Measurements from ENCODE around the gene CDH8.

CDH8 gene

DNA sequence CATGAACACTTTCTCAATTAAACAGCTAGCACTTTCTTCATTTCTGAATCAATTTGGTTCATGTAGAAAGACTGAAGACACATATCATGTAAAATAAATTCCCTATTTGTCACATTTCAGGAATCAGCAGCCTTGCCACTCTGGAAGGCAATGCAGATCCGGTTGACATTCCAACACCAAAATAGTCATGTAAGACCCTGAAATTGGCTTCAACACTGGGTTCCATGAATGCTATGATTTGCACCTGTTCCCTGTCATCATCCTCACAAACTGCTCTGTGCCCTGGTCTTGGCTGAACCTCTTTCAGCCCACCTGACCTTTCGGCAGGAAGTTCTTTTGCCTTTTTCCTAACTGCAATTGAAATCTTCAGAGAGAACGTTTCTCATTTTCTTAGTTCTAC is 156.9 kb downstream of the CDH8 start:
- TF ChIP-seq, protein P1, sequence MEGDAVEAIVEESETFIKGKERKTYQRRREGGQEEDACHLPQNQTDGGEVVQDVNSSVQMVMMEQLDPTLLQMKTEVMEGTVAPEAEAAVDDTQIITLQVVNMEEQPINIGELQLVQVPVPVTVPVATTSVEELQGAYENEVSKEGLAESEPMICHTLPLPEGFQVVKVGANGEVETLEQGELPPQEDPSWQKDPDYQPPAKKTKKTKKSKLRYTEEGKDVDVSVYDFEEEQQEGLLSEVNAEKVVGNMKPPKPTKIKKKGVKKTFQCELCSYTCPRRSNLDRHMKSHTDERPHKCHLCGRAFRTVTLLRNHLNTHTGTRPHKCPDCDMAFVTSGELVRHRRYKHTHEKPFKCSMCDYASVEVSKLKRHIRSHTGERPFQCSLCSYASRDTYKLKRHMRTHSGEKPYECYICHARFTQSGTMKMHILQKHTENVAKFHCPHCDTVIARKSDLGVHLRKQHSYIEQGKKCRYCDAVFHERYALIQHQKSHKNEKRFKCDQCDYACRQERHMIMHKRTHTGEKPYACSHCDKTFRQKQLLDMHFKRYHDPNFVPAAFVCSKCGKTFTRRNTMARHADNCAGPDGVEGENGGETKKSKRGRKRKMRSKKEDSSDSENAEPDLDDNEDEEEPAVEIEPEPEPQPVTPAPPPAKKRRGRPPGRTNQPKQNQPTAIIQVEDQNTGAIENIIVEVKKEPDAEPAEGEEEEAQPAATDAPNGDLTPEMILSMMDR (IDR thresholded peaks at IDR 0.05): no peak
- Histone ChIP-seq H3K4me3 (no peak overlapping the region), H3K27ac (no peak overlapping the region)
- DNase-seq (ENCODE audit: low spot score): no peak

DNA sequence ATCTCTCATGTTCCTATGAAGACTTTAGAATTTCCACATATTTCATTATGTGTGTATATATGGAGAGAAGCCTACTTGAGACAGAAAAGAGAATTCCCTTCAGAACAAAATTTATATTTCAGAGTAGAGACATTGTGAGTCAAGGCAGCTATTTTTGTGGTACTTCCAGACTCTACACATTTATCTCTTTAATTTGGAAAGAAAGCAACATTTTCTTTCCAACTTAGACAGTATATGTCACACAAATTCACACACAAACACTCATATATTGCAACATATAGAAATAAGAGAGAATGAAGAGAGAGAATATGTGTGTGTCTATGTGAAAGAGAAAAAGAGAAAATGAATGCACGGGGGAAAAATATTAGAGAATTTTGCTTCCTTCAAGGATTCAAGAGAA is 158.8 kb downstream of the CDH8 start:
- Histone ChIP-seq H3K4me3 (no peak overlapping the region), H3K27ac (no peak overlapping the region)
- TF ChIP-seq, protein P1 (IDR thresholded peaks at IDR 0.05): no peak
- DNase-seq (ENCODE audit: low spot score): no peak

DNA sequence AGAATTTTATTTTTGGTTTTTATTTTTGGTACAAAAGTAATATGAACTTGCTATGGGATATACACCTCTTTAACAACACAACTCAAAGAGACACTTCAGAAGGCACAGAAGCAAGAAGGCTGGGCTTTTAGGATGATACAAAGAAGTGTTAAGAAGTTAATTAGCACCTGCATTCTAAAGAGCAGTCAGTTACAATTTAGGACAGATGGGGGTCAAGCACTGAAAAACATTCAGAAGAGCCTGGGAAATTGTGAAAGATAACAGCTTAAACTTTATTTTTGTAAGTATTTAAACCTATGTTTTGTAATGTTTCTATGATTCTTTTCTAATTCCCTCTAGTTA is 163.5 kb downstream of the CDH8 start:
- Histone ChIP-seq H3K4me3 (no peak overlapping the region), H3K27ac (no peak overlapping the region)
- DNase-seq (ENCODE audit: low spot score): no peak
- TF ChIP-seq, protein P1 (IDR thresholded peaks at IDR 0.05): no peak

DNA sequence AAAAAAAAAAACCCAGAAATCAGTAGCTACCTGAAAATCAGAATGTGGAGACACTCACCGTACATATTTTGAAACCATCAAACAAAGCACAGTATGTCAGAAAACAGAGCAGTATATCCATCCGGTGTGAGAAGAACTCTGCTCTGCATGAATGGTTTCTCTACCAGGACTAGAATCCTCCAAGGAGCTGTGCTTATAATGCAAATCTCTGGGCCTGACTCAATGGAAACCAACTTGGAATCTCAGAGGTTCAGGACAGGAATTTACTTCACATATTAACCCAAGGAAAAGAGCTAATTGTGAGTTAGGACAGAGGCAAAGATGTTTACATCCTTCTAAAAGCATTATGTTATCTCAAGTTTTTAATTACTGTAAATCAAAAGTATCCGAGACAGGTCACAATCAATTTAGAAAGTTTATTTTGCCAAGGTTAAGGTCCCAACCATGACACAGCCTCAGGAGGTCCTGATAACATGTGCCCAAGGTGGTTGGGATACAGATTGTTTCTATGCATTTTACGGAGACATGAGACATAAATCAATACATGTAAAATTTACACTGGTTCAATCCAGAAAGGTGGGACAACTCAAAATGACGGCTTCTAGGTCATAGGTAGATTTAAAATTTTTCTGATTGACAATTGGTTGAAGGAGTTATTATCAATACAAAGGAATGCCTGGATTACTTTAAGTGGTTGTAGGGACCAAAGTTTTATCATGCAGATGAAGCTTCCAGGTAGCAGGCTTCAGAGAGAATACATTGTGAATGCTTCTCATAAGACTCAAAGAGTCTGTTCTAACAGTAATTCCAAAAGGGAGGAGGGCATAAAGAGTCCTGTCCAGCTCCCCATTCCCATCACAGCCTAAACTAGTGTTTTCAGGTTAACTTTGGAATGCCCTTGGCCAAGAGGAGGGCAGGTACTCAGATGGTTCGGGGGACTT is 164.1 kb downstream of the CDH8 start:
- TF ChIP-seq, protein P1 (IDR thresholded peaks at IDR 0.05): no peak
- H3K27ac ChIP-seq: no peak overlapping the region
- H3K4me3 ChIP-seq: no peak overlapping the region
- no peak for DNase-seq (ENCODE audit: low spot score)

DNA sequence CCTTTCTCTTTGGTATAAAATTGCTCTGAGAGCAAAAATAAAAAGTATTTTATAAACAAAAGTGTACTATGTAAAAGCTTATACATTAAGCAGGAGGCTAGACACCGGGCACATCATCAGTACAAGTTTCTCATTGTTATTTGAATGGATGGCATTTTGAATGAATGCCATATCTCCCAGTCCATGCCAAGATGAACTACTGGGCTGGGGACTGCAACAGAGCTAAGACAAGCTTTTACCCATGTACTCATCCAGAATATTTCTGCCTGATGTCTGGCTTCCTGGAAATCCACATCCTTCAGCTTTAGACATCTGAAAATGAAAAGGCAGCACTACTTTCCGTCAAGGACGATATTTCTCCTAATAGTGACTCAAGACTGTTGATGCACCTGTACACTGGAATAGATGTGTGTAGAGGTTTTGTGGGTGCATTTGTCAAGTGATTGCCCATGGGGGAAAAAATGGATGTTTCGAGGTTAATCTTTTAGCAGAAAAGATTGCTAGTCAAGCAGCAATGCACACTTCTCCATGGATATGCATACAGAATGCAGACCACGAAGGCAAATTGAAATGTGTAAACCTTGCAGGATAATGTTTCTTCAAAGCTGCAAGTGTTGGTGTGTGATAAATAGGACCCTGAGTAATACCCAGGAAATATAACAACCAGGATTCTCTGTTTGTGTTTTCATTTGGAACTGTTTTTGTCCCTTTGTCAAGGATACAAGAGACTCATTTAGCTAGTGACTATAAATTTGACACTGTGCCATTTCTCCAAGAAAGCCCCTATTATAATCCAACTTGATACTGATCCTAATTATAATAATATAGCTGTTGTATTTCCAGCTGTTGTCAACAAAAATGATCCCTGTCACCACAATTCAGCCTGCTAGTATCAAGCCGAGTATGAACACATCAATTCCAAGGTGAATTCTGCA is 173.8 kb downstream of the CDH8 start:
- TF ChIP-seq, protein P1 (IDR thresholded peaks at IDR 0.05): no peak
- no peak overlapping the region for H3K4me3 ChIP-seq
- no peak for DNase-seq (ENCODE audit: low spot score)
- no peak overlapping the region for H3K27ac ChIP-seq

DNA sequence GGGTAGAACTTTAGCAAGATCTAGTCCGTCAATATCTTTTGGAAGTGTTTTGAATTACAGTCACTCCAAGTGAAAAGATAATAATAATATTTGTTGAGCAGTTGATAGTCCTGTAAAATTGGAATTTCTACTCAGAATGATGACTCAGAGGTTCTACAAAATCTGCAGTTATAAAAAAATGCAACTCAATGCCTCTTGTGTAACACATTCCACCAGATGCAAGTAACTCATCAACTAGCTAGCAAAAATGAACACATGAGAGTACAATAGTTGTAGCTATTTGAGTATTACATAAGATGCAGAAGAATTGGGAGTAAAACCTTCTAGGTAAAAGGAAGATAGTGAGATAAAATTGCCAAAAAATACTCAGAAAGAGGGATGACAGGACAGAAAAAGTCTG is 177.2 kb downstream of the CDH8 start:
- TF ChIP-seq, protein P1 (IDR thresholded peaks at IDR 0.05): no peak
- Histone ChIP-seq H3K27ac (no peak overlapping the region), H3K4me3 (no peak overlapping the region)
- no peak for DNase-seq (ENCODE audit: low spot score)
